ENCODE data around the gene SUMO2. TPM values are rescaled to one million over a fixed set of nuclear protein-coding genes. Genes with fewer than 3 reads are reported as not detected.
A peak's percentile ranks its signal among the peaks of the same experiment; 100 is the strongest.
"Not testable (repeated sequence)": the region's sequence is repeated elsewhere in the genome, so short reads cannot be mapped to it uniquely, and the experiment has no call there.

SUMO2 gene
- total and polyA plus RNA-seq, 11 donors: 47.1 to 277 (median 201) TPM

- no peaks in the 10 kb centered on the region for H3K9me3 ChIP-seq
- peaks cover 0 to 25% (median 9%) of the 10 kb centered on the region in 9 donors for H3K36me3 ChIP-seq
- intact Hi-C loops (cut with DNase I): no loop called here
- DNase-seq: no peak
- H3K4me1 ChIP-seq: peaks cover 0 to 6% (median 0%) of the 10 kb centered on the region in 12 donors
- H3K27ac ChIP-seq: no peak overlapping the region
- no peak for ATAC-seq
- 92 to 96% (median 95%) methylated on average over 4 of the region's 4 CpGs for WGBS, 4 donors
- TF ChIP-seq POLR2A (IDR thresholded peaks at IDR 0.05) (no peak), CTCF (IDR thresholded peaks at IDR 0.05) (no peak)
- H3K27me3 ChIP-seq: no peaks in the 10 kb centered on the region
- H3K4me3 ChIP-seq: no peak overlapping the region
These were observed 23.3 kb downstream of the SUMO2 start for GRCh38 chr17:75159196-75160031.

GRCh38 chr17:75158480-75158879 lies 24.3 kb downstream of the SUMO2 start:
- ATAC-seq; intact Hi-C loops (cut with DNase I); H3K27me3 ChIP-seq; DNase-seq; H3K4me3 ChIP-seq; H3K27ac ChIP-seq; H3K9me3 ChIP-seq: not testable (repeated sequence)
- WGBS, 4 donors: 89 to 94% (median 93%) methylated on average over 8 of the region's 8 CpGs
- Histone ChIP-seq H3K36me3 (peaks cover 0 to 16% (median 0%) of the 10 kb centered on the region in 9 donors), H3K4me1 (peaks cover 0 to 11% (median 2%) of the 10 kb centered on the region in 12 donors)

GRCh38 chr17:75155191-75155601 lies 27.6 kb downstream of the SUMO2 start:
- Histone ChIP-seq H3K36me3 (peaks cover 0 to 11% (median 0%) of the 10 kb centered on the region in 9 donors), H3K9me3 (no peaks in the 10 kb centered on the region), H3K4me1 (peaks cover 0 to 21% (median 8%) of the 10 kb centered on the region in 12 donors), H3K27ac (peak overlapping the region in 1 of 12 donors; percentile 82), H3K27me3 (no peaks in the 10 kb centered on the region), H3K4me3 (no peak overlapping the region)
- WGBS, 4 donors: 93 to 95% (median 94%) methylated on average over 3 of the region's 3 CpGs
- TF ChIP-seq POLR2A (IDR thresholded peaks at IDR 0.05) (no peak), CTCF (IDR thresholded peaks at IDR 0.05) (no peak)
- intact Hi-C loops (cut with DNase I): loop anchor here in 1 of 10 donors (2.0 kb wide), 1 partner anchor 28 kb away; the partner anchor contains the start of gene SUMO2
- DNase-seq (no peak), ATAC-seq (no peak)

GRCh38 chr17:75154195-75155106 lies 28.3 kb downstream of the SUMO2 start, which contains the start of gene JPT1:
Gene JPT1 (minus strand): TSS chr17:75154512. CDS start chr17:75154397, 115 bp downstream.
- DNase-seq (peak; percentile 98 to 99 (median 99)), ATAC-seq (peak; percentile 100)
- intact Hi-C loops (cut with DNase I): loop anchor here in 1 of 10 donors (2.0 kb wide), 1 partner anchor 28 kb away; the partner anchor contains the start of gene SUMO2
- peak within 1 kb of the TSS; percentile 58 to 96 (median 82) for H3K4me3 ChIP-seq
- TF ChIP-seq CTCF (IDR thresholded peaks at IDR 0.05): no peak
- TF ChIP-seq POLR2A (IDR thresholded peaks at IDR 0.05): peak; percentile 87 to 99
- 2% methylated on average over 52 to 67 of the region's 67 CpGs for WGBS, 4 donors
- peak within 1 kb of the TSS in 11 of 12 donors; percentile 45 to 87 (median 68) for H3K27ac ChIP-seq
- no peaks in the 10 kb centered on the region for H3K9me3 ChIP-seq
- H3K36me3 ChIP-seq: peaks cover 0 to 6% (median 0%) of the 10 kb centered on the region in 9 donors
- no peaks in the 10 kb centered on the region for H3K27me3 ChIP-seq
- peaks cover 0 to 21% (median 8%) of the 10 kb centered on the region in 12 donors for H3K4me1 ChIP-seq
